ENCODE results near the gene DDTL.

GRCh38 chr22:24007253-24008021 lies 40.7 kb downstream of the DDTL start:
- TF ChIP-seq GRHL2 (CRISPR knock-in tag; IDR thresholded peaks at IDR 0.05; ENCODE audit: insufficient replicate concordance, severe bottlenecking) (no peak), TEAD4 (CRISPR knock-in tag; IDR thresholded peaks at IDR 0.05) (no peak), ATF6 (CRISPR knock-in tag; IDR thresholded peaks at IDR 0.05) (no peak), EMX1 (CRISPR knock-in tag; IDR thresholded peaks at IDR 0.05) (no peak), ZNF512 (CRISPR knock-in tag; IDR thresholded peaks at IDR 0.05; ENCODE audit: borderline replicate concordance) (no peak), CTCF (IDR thresholded peaks at IDR 0.05) (no peak), HMGXB4 (CRISPR knock-in tag; IDR thresholded peaks at IDR 0.05) (no peak), JUN (CRISPR knock-in tag; IDR thresholded peaks at IDR 0.05) (no peak), JAZF1 (CRISPR knock-in tag; IDR thresholded peaks at IDR 0.05) (no peak), NFYB (CRISPR knock-in tag; conservative IDR thresholded peaks at IDR 0.05; ENCODE audit: low read depth) (no peak), ZNF263 (CRISPR knock-in tag; IDR thresholded peaks at IDR 0.05; ENCODE audit: low read depth) (no peak)
- TF ChIP-seq, protein P1, sequence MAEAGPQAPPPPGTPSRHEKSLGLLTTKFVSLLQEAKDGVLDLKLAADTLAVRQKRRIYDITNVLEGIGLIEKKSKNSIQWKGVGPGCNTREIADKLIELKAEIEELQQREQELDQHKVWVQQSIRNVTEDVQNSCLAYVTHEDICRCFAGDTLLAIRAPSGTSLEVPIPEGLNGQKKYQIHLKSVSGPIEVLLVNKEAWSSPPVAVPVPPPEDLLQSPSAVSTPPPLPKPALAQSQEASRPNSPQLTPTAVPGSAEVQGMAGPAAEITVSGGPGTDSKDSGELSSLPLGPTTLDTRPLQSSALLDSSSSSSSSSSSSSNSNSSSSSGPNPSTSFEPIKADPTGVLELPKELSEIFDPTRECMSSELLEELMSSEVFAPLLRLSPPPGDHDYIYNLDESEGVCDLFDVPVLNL (CRISPR knock-in tag; IDR thresholded peaks at IDR 0.05; ENCODE audit: borderline replicate concordance, low read depth): no peak
- TF ChIP-seq, protein P2, sequence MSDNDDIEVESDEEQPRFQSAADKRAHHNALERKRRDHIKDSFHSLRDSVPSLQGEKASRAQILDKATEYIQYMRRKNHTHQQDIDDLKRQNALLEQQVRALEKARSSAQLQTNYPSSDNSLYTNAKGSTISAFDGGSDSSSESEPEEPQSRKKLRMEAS (CRISPR knock-in tag; IDR thresholded peaks at IDR 0.05): no peak
